PFSK-1 (cell line): Measurements from ENCODE around the gene RAB27B.

Source experiments
- POLR2AphosphoS5 ChIP-seq: IDR thresholded peaks from 2 replicates; pipeline ENCODE4 v1.6.1; 2012; ENCODE audit warnings: low read depth, mild to moderate bottlenecking, control low read depth, low read length, moderate library complexity
- REST ChIP-seq, 2 experiments: IDR thresholded peaks; 2 replicates each; pipeline versions ENCODE4 v1.6.1 to v1.8.0; 2011 to 2012; ENCODE audit warnings: low read depth in 2 of 2, low read length in 2 of 2, control low read depth in 1 of 2, inconsistent platforms in 1 of 2, mild to moderate bottlenecking in 1 of 2, moderate library complexity in 1 of 2; ENCODE audit not compliant: insufficient read depth in 1 of 2
- SIN3A ChIP-seq: IDR thresholded peaks from 2 replicates; pipeline ENCODE4 v1.6.1; 2012; ENCODE audit warnings: mild to moderate bottlenecking, low read length, moderate library complexity, borderline replicate concordance; ENCODE audit not compliant: insufficient read depth

DNA sequence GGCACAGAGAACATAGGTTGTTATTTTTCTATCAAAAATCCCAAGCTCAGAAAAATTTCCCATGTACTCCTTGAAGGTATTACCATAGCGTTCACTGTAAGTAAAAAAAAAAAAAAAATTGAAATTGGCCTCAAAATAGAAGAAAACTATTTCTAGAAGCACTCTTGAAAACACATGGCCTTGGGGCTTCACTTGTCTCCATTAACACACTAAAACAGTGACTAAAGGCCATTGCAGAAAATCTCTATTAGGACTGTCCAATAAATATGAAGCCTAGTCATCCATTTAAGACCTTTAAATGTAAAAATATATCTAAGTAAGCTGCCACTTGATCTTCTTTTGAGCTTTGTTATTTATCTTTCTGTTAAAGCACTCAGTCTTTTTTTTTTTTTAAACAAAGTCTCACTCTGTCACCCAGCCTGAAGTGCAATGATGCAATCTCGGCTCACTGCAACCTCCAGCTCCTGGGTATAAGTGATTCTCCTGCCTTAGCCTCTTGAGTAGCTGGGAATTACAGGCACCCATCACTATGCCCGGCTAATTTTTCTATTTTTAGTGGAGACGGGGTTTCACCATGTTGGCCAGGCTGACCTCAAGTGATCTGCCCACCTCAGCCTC lies 95.2 kb downstream of the RAB27B start:
- no peak for TF ChIP-seq REST (IDR thresholded peaks at IDR 0.05; ENCODE audit: insufficient read depth in 1 of 2, low read depth in 2 of 2, low read length in 2 of 2)
- TF ChIP-seq SIN3A = no peak
- no peak for TF ChIP-seq POLR2AphosphoS5
